Stimulated activated naive B cell treated with anti-CD40 and anti-IgM and Interleukin-4, amounts not matched to agents 10 μg/mL and 1 μg/mL and 100 μg/mL, for 72 hours (primary cell): Measurements from ENCODE around the gene NAGK.

ENCODE experiments used
- ATAC-seq, 2 donors: fragments of 150-1000 bp; cut with Tn5 transposase; replicated peaks; 2 replicates each; pipeline ENCODE4 v1.10.0; 2021; ENCODE audit warnings: moderate library complexity in 1 of 2
- DNase-seq: peaks from one replicate; pipeline ENCODE4 v3.0.0; 2021
- H3K27ac Mint-ChIP-seq: one replicate; pipeline ENCODE4 v1.8.0; 2022; ENCODE audit warnings: mild to moderate bottlenecking, mixed read lengths
- H3K27me3 Mint-ChIP-seq, 2 donors: one replicate each; pipeline ENCODE4 v1.8.0; 2022; ENCODE audit warnings: mixed read lengths in 2 of 2
- H3K36me3 Mint-ChIP-seq, 2 donors: one replicate each; pipeline ENCODE4 v1.8.0; 2022; ENCODE audit warnings: mixed read lengths in 2 of 2, mild to moderate bottlenecking in 1 of 2
- H3K4me1 Mint-ChIP-seq, 2 donors: one replicate each; pipeline ENCODE4 v1.8.0; 2022; ENCODE audit warnings: mixed read lengths in 2 of 2, mild to moderate bottlenecking in 1 of 2
- H3K4me3 Mint-ChIP-seq, 2 donors: one replicate each; pipeline ENCODE4 v1.8.0; 2022; ENCODE audit warnings: mild to moderate bottlenecking in 2 of 2, mixed read lengths in 2 of 2, moderate library complexity in 1 of 2
- H3K9me3 Mint-ChIP-seq, 2 donors: one replicate each; pipeline ENCODE4 v1.8.0; 2022; ENCODE audit warnings: mixed read lengths in 2 of 2, mild to moderate bottlenecking in 1 of 2

Gene NAGK

DNA sequence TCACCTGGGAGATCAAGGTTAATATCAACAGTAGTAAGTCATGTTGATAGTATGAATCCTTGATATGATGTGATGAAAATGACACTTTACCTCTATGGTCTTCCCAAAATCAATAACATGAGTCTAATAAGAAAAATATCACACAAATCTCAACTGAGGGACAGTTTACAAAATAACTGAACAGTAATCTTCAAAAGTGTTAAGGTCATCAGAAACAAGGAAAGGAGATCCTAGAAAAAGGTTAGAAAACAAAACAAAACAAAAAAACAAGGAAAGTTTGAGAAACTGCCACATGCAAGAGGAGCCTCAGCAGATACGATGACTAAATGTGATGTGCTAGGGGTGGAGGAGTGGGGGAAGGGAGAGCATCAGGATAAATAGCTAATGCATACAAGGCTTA, 45.4 kb downstream of the NAGK start:
- DNase-seq (no peak), ATAC-seq (no peak)
- Mint-ChIP-seq H3K36me3 (peaks cover 23 to 41% of the 10 kb centered on the region in 2 donors), H3K4me1 (peaks cover 0 to 8% of the 10 kb centered on the region in 2 donors), H3K9me3 (no peaks in the 10 kb centered on the region), H3K27ac (no peak overlapping the region), H3K27me3 (no peaks in the 10 kb centered on the region), H3K4me3 (no peak overlapping the region)

GRCh38 chr2:71117063-71117462, 48.6 kb downstream of the NAGK start:
- Mint-ChIP-seq H3K36me3 (peaks cover 28 to 63% of the 10 kb centered on the region in 2 donors), H3K9me3 (no peaks in the 10 kb centered on the region), H3K4me1 (peaks cover 0 to 9% of the 10 kb centered on the region in 2 donors), H3K27me3 (no peaks in the 10 kb centered on the region), H3K4me3 (no peak overlapping the region), H3K27ac (no peak overlapping the region)
- DNase-seq (no peak), ATAC-seq (no peak)

- H3K36me3 Mint-ChIP-seq, result peaks cover 31 to 60% of the 10 kb centered on the region in 2 donors
- no peaks in the 10 kb centered on the region for H3K27me3 Mint-ChIP-seq
- H3K4me3 Mint-ChIP-seq, result no peak overlapping the region
- no peak overlapping the region for H3K27ac Mint-ChIP-seq
- peaks cover 0 to 3% of the 10 kb centered on the region in 2 donors for H3K9me3 Mint-ChIP-seq
- DNase-seq, result no peak
- peaks cover 0 to 9% of the 10 kb centered on the region in 2 donors for H3K4me1 Mint-ChIP-seq
- ATAC-seq, result no peak
Measured at GRCh38 chr2:71120195-71120594, 51.7 kb downstream of the NAGK start.

GRCh38 chr2:71121479-71121878, 53.0 kb downstream of the NAGK start:
- Mint-ChIP-seq H3K4me1 (peaks cover 2 to 9% of the 10 kb centered on the region in 2 donors), H3K36me3 (peaks cover 29 to 60% of the 10 kb centered on the region in 2 donors), H3K27ac (no peak overlapping the region), H3K4me3 (no peak overlapping the region), H3K27me3 (no peaks in the 10 kb centered on the region), H3K9me3 (peaks cover 0 to 3% of the 10 kb centered on the region in 2 donors)
- DNase-seq (no peak), ATAC-seq (no peak)

GRCh38 chr2:71122387-71123298, 54.2 kb downstream of the NAGK start:
- H3K36me3 Mint-ChIP-seq, result peaks cover 28 to 55% of the 10 kb centered on the region in 2 donors
- ATAC-seq, result no peak

GRCh38 chr2:71125506-71126294, 57.3 kb downstream of the NAGK start:
- no peak for ATAC-seq
- Mint-ChIP-seq H3K36me3 (peaks cover 11 to 26% of the 10 kb centered on the region in 2 donors), H3K27ac (no peak overlapping the region)

More at GRCh38 chr2:71122387-71123298, 54.2 kb downstream of the NAGK start:
- no peak overlapping the region for H3K27ac Mint-ChIP-seq
- DNase-seq, result no peak
- H3K4me1 Mint-ChIP-seq, result peaks cover 2 to 8% of the 10 kb centered on the region in 2 donors
- H3K9me3 Mint-ChIP-seq, result peaks cover 0 to 3% of the 10 kb centered on the region in 2 donors
- H3K4me3 Mint-ChIP-seq, result no peak overlapping the region
- no peaks in the 10 kb centered on the region for H3K27me3 Mint-ChIP-seq

DNA sequence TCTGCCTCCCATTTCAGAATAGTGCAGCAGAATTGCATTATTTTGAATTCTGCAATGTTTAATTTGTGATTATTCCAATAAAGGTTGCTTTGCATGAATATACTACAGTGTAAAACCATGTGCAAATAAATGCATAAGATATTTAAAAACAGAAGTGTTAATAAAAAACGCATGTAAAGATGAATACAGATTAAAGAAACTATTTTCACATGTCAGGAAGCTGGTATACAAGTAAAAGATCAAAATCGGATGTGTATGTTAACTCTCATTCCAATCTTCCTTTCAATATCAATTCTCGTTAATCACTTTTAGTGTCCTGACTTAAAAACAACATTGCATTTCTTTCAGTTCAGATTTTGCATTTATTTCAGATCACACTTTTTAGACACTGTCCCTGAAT, 58.5 kb downstream of the NAGK start:
- Mint-ChIP-seq H3K36me3 (peaks cover 11 to 16% of the 10 kb centered on the region in 2 donors), H3K4me3 (no peak overlapping the region), H3K4me1 (peaks cover 4 to 5% of the 10 kb centered on the region in 2 donors), H3K27me3 (no peaks in the 10 kb centered on the region), H3K27ac (no peak overlapping the region), H3K9me3 (peaks cover 0 to 3% of the 10 kb centered on the region in 2 donors)
- DNase-seq, result no peak
- no peak for ATAC-seq

More at GRCh38 chr2:71125506-71126294, 57.3 kb downstream of the NAGK start:
- H3K4me1 Mint-ChIP-seq, result peaks cover 4 to 5% of the 10 kb centered on the region in 2 donors
- peaks cover 0 to 3% of the 10 kb centered on the region in 2 donors for H3K9me3 Mint-ChIP-seq
- DNase-seq, result no peak
- no peak overlapping the region for H3K4me3 Mint-ChIP-seq
- no peaks in the 10 kb centered on the region for H3K27me3 Mint-ChIP-seq
